Astrocyte of the spinal cord (primary cell): ENCODE data around the gene RFTN1.

Experiments
- DNase-seq: peaks from one replicate; pipeline ENCODE4 v3.0.0; 2011; ENCODE audit warnings: low read depth, low spot score
- H3K4me3 ChIP-seq: 2 replicates; pipeline ENCODE4 v1.5.1; 2011; ENCODE audit warnings: low read depth, mild to moderate bottlenecking, low read length, moderate library complexity
- in situ Hi-C: cut with HindIII; loops from 2 replicates; pipeline ENCODE4 v1.10.0; 2017; ENCODE audit warnings: low sequenced_read_pairs
- TF ChIP-seq, protein P1 (sequence below): IDR thresholded peaks from 2 replicates; pipeline ENCODE4 v1.5.1; 2012; ENCODE audit warnings: low read depth, mild to moderate bottlenecking, low read length, inconsistent platforms

Gene RFTN1

DNA sequence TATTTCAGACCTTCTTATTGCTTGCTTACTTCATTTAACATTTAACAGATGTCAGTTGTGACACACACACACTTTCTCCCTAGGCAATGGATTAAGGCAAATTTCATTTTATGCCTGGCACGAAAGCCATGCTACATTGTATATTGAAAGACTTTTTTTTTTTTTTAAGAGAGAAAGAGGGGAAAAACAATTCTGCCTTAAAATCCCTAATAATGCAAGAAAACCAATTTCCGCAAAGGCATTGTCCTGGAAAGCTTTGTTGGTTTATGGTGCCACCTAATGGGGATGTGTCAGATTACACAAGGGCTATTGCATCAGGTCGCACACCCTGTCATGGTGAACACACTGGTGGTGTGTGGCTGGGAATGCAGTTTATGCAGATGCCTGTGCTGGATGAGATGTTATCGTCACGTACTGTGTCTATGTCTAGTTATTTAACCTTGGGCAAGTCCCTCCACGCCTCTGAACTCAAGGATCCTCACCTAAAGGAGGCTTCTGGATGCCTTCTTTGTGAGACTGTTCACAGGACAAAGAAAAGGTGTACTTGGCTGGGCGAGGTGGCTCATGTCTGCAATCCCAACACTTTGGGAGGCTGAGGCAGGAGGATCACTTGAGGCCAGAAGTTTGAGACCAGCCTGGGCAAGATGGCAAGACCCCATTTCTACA is 37.3 kb upstream of the RFTN1 start:
- in situ Hi-C loops: no loop called here
- H3K4me3 ChIP-seq: peak overlapping the region; percentile 9
- DNase-seq: peak; percentile 87
- TF ChIP-seq, protein P1, sequence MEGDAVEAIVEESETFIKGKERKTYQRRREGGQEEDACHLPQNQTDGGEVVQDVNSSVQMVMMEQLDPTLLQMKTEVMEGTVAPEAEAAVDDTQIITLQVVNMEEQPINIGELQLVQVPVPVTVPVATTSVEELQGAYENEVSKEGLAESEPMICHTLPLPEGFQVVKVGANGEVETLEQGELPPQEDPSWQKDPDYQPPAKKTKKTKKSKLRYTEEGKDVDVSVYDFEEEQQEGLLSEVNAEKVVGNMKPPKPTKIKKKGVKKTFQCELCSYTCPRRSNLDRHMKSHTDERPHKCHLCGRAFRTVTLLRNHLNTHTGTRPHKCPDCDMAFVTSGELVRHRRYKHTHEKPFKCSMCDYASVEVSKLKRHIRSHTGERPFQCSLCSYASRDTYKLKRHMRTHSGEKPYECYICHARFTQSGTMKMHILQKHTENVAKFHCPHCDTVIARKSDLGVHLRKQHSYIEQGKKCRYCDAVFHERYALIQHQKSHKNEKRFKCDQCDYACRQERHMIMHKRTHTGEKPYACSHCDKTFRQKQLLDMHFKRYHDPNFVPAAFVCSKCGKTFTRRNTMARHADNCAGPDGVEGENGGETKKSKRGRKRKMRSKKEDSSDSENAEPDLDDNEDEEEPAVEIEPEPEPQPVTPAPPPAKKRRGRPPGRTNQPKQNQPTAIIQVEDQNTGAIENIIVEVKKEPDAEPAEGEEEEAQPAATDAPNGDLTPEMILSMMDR: peak; percentile 79

GRCh38 chr3:16550305-16550675 is 36.8 kb upstream of the RFTN1 start:
- in situ Hi-C loops: no loop called here
- TF ChIP-seq, protein P1: no peak
- DNase-seq: no peak
- peak overlapping the region; percentile 9 for H3K4me3 ChIP-seq

DNA sequence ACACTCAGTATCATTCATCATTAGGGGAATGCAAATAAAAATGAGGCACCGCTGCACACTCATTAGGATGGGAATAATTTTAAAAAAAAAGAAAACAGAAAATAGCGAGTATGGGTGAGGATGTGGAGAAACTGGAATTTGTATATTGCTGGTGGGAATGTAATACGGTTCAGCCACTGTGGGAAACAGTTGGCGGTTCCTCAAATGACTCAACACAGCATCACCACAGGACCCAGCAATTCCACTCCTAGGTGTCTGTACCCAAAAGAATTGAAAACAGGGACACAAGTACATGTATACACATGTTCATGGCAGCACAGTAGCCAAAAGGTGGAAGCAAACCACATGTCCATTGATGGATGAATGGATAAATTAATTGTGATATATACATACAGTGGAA is 35.2 kb upstream of the RFTN1 start:
- in situ Hi-C loops: no loop called here
- H3K4me3 ChIP-seq: no peak overlapping the region
- DNase-seq: peak; percentile 84
- TF ChIP-seq, protein P1: no peak

- H3K4me3 ChIP-seq: no peak overlapping the region
- in situ Hi-C loops: no loop called here
- TF ChIP-seq, protein P1: no peak
- DNase-seq: no peak
These were observed 34.3 kb upstream of the RFTN1 start for GRCh38 chr3:16547561-16548357.

GRCh38 chr3:16546186-16547010 is 32.9 kb upstream of the RFTN1 start:
- TF ChIP-seq, protein P1: no peak
- in situ Hi-C loops: no loop called here
- H3K4me3 ChIP-seq: no peak overlapping the region
- DNase-seq: no peak

GRCh38 chr3:16545413-16546185 is 32.1 kb upstream of the RFTN1 start:
- TF ChIP-seq, protein P1: no peak
- H3K4me3 ChIP-seq: no peak overlapping the region
- in situ Hi-C loops: no loop called here
- no peak for DNase-seq
